HG03439 (cell line): ENCODE measurements around the gene MOCS1.

Experiments used
- ATAC-seq: cut with Tn5 transposase; IDR thresholded peaks from one replicate; pipeline ENCODE4 v1.9.1; 2021; ENCODE audit warnings: mild to moderate bottlenecking, moderate library complexity; ENCODE audit not compliant: unreplicated experiment

MOCS1 gene

GRCh38 chr6:39925931-39926290 is 8.4 kb downstream of the MOCS1 start:
- no peak for ATAC-seq

DNA sequence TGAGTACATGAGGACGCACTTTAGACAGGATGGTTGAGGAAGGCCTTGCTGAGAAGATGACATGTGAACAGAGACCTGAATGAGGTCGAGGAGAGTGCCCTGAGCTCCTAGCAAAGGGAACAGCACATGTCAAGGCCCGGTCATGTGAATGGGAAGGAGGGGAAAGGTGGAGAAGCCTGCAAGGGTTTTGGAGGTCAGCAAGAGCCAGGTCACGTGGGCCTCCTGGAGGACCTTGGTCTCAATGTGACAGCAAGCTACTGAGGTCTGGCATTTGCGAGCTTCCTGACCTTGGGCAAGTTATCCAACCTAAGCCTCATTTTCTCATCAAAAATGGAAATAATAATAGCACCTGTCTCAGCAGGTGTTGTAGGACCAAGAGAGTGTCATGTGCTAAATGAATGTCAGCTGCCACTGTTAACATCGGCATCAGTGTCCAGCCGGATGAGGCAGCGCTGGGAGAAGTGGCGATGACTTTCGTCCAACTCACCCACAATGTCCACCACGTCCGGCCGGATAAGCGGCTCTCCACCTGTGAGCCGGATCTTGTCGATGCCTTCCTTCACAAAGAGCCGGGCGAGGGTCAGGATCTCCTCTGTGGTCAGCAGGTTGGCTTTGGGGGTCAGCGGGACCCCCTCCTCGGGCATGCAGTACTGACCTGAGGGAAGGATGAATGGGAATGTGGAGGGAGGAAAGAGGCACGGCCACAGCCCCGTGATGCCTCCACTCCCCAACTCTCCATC is 8.9 kb downstream of the MOCS1 start:
- no peak for ATAC-seq

DNA sequence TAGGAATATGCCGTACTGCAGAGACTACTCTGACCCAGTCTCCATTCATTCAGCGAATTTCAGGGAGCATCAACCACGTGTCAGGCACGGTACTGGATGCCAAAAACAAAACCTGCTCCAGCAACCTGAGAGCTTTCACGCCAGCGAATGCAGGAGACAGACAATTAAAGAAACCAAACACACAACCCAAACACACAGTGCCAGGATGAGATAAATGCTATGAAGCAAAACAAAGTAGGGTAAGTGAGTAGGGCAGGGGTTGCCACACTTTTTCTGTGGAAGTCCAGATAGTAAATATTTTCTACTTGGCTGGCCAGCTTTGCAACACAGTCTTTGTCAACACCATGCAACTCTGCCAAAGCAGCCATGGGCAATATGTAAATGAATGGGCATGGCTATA is 10.0 kb downstream of the MOCS1 start:
- no peak for ATAC-seq

DNA sequence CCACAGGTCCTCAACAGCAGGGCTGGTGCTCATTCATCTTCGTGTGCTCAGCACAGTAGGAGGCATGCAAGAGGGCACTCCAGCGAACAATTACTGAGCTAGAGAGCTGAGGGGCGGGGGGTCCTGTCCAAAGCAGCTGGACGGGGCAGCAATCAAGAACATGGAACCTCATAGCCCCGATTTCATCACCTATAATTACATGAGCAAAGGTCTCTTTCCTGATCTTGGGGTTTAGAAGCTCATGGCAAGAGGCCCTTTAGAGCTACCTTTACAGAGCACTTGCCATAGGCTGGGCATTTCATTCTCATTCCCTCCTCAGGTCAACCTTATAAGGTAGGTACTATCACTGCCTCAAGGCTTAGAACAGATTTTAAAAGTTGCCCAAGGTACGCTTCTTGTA is 10.4 kb downstream of the MOCS1 start:
- ATAC-seq, result no peak

DNA sequence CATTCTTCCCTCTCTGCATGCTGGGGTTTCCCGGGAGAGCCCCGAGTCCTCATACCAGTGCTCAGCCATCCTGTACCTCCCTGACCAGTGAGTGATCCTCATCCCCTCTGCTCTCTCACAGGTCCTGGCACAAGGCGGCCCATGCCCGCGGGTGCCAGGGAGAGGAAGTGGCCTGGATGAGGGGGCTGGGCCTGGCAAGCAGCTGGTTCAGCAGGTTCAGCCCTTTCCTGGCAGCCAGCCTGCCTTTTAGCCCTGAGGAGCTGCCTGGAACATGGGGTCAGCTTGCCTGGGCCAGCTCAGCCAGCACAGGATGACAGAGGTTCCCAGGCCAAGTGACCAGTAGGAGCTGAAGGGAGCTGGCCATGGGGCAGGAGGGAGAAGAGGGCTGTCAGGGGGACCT is 10.9 kb downstream of the MOCS1 start:
- ATAC-seq, result no peak

GRCh38 chr6:39922821-39923220 is 11.4 kb downstream of the MOCS1 start:
- no peak for ATAC-seq

DNA sequence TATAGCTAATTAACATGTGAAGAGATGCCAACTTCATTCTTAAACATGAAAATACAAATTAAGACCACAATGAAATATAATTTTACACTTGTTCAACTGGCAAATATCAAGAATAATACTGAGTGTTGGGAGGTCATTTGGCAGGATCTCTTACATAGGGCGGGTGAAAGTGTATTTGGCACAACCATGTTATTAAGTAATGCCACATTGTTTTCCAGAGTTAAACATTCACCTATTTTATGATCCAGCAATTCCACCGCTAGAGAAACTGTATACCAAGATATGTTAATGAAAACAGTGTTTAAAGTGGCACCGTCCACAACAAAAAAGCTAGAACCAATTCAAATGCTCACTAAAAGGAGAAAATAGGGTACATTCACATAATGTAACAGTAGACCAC is 14.1 kb downstream of the MOCS1 start:
- no peak for ATAC-seq

- no peak for ATAC-seq
These were observed 15.4 kb downstream of the MOCS1 start for GRCh38 chr6:39918831-39919230.

- ATAC-seq, result no peak
These were observed 16.3 kb downstream of the MOCS1 start for GRCh38 chr6:39917981-39918380.

GRCh38 chr6:39917329-39917728 is 16.9 kb downstream of the MOCS1 start:
- ATAC-seq, result no peak

DNA sequence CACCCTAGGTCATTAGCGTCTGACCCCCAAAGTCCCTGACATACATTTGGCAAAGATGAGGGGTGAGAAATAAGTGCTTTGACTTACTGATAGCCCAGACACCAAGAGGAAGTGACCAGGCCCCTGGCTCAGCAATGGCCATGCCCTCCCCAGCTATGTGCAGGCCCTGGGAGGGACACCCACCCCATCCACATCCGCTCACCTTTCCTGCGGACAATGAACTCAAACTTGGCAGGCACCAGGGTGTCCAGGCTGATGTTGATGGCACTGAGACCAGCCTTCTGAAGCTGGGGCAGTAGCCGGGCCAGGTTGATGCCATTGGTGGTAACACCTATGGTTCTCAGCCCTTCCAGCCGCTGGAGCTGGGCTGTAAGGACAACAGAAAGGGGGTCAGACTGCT is 18.4 kb downstream of the MOCS1 start:
- no peak for ATAC-seq

DNA sequence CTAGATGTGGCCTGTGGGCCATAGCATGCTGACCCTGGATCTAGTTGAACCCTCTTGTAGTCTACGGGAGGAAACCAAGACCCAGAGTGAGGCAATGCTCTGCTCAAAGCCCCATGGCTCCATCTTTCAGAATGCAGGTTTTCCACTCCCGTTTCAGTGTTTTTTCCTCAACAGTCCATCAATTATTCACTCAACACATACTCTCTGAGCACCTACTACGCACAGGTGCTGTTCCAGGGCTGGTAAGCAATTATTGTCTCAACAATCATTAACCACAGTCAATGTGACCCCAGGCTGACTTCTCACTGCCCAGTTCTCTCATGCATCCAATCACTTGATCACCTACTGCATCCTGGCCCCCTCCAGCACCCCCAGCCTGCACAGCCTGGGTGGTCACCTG is 20.0 kb downstream of the MOCS1 start:
- no peak for ATAC-seq

- ATAC-seq, result no peak
These were observed 20.8 kb downstream of the MOCS1 start for GRCh38 chr6:39913391-39913916.

DNA sequence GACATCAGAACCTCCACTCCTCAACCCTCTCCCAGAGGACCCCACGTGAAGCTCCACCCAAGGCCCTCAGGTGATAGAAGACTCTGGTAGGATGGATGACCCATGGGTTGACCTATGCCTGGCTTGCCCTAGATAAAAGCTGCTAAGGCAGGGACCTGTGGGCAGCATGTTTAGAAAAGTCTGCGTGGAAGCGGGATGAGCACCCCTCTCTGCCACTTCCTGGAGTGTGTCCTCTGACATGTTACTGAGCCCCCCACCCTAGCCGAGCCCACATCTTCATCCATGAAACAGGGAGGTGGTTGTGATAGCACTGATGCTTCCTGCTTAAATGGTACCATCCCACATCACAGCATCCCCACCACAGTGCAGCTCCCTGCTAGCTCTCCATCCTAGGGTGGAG is 21.8 kb downstream of the MOCS1 start:
- no peak for ATAC-seq

DNA sequence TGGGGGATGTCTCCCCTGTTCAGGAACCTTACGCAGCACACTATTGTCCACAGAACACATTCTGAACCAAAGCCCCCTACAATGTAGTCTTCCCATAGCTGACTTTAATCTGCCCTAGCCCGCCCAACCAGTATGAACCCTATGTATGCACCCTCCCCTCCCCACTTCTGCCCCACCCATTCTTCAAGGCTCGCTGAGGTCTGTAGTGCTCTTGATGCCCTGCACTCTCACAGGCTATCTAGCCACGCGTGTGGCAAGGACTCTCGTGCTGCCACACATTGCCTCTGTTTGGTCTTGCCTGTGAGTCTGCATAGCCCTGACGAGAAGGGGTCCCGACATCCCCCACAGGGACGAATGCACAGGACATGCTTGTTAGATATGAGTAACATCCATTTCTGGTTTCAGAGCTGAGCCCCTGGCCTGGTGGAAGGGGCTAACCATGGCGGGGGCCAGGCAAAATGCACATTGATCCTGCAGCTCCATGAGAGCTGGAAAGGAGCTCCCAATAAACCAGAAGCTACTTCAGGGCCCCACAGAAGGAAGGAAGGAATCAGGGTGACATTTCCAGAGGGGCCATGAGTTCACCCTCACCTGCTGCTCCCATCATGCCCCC is 22.6 kb downstream of the MOCS1 start:
- ATAC-seq, result no peak

DNA sequence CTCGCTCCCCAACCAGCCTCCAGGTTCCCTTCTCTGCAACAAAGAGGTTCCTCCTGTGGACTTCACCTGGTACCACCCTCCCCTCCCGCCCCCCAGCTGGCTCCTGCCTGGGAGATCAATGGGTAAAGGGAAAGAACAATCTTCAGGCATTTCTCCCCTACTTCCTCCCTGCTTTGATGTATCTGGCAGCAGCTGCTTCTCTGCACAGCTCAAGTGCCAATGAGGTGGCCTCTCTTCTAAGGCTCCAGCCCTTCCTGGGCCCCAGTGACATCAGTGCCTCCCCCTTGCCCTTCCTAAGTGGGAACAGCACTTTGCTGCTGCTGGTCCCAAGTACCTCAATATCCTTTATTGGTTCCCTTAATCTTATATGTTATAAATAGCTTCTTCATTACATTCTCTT is 23.5 kb downstream of the MOCS1 start:
- no peak for ATAC-seq

DNA sequence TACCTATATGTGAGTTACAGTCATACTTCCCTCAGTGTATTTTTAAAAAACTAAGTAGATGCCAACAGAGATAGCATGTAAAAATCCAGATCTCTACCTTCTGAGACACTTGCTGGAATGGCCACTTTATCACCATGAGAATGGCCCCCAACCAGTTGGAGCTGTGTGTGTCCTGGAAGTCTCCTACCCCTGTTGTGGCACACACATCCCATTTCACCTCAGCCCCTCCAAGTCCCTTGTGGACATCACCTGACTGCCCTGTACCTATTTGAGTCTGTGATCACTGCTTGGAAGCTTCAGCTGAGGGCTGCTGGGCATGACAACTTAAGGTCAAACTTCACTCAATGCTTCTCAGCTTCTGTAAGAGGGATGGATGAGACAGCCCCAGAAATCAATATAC is 24.1 kb downstream of the MOCS1 start:
- no peak for ATAC-seq

DNA sequence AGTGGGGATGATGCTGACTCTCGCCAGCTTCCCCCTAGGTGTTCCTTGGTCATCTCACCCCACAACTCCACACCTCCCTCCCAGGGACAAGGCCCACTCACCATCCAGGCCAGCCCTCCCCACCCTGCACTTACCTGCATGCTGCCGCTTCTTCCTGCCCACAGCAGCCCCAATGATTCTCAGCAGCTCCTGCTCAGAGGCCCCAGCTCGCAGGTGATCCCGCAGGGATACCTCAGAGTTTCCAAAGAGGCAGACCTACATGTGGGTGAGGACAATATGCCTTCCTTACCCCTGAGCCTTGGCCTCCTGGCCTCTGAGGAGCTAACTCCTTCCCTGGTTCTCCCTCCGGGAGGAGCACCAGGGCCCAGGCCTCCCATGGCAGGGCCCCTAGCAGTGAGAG is 24.6 kb downstream of the MOCS1 start:
- no peak for ATAC-seq

DNA sequence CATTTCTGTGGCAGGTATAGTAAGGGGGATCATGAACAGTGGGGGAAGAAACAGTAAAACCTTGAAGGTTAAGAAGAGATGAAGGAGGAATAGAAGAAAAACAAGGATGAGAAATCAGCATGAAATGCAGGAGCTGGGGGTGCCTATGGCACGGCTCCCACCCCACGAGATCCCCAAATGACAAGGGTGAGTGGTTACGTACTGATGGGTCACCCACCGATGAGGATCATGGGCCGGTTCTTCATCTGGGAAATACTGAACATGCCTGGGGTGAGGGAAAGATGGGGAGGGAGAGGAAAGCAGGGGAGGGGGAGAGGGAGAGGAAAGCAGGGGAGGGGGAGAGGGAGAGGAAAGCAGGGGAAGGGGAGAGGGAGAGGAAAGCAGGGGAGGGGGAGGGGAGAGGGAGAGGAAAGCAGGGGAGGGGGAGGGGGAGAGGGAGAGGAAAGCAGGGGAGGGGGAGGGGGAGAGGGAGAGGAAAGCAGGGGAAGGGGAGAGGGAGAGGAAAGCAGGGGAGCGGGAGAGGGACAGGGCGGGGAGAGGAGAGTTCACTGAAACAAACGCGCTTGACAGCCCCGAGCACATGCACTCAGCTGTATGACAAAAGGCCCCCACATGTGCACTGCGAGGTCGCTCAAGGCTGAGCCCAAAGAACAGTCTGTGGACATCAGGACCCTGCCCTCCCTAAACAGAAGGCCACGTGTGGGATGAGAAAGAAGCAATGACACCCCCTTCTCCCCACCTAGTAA is 25.3 kb downstream of the MOCS1 start:
- ATAC-seq, result no peak

DNA sequence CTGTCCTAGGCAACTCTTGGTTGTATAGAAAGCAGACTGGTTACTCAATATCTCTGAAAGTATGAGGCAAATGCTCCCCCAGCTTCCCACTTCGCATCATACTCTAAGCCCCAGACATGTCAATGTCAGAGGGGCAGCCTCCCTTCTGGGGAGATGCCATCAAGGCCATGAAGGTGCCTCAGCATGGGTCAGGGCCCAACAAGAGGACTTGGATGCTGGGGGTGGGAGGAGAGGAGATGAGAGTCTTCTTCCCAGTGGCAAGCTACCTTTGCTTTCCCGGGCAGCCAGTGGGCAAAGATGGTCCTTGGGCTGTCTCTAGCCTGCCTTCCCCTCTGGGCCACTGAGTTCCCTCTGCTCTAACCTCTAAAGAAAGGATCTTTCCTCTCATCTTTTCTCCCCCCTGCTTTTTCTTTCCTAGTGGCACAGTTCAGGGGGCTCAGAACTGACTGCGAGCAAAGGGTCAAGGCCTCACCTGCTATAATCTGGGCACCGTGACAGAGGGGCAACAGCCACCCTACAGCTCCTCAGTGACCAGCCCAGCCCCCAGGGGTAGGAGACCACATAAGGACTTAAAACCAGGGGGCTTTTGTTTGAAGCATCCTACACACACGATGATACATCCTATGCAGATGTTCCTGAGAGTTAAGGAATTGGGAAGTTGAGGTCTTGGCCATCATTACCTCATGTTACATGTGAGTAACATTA is 26.2 kb downstream of the MOCS1 start:
- no peak for ATAC-seq

DNA sequence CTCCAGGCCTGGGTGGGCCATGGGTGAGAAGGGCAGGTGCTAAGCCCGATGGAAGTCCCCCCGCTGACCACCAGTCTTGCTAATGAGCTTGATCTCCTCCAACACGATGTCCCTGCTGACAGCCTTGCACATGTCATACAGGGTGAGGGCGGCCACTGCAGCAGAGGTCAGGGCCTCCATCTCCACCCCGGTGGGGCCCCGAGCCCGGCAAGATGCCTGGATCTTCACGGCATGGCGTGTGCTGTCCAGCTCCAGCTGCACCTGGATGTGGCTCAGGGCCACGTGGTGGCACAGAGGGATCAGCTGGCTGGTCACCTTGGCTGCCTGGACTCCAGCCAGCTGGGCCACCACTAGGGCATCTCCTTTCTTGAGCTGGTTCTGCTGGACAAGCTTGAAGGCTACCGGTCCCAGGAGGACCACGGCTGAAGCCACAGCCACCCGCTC is 27.9 kb downstream of the MOCS1 start:
- ATAC-seq, result no peak
